Activated CD8-positive, alpha-beta memory T cell treated with anti-CD3 and anti-CD28 coated beads, Interleukin-2, amount 50 U/mL, for 24 hours (primary cell): ENCODE measurements around the gene SLC24A4.

Experiments used
- DNase-seq: peaks from one replicate; pipeline ENCODE4 v3.0.0-alpha.2; 2020; ENCODE audit errors: extremely low read depth

SLC24A4 gene

GRCh38 chr14:92542766-92543554, 220.0 kb downstream of the SLC24A4 start:
- no peak for DNase-seq

GRCh38 chr14:92544051-92544720, 221.2 kb downstream of the SLC24A4 start:
- DNase-seq: no peak

GRCh38 chr14:92546347-92547053, 223.5 kb downstream of the SLC24A4 start:
- DNase-seq: no peak

GRCh38 chr14:92549105-92549858, 226.3 kb downstream of the SLC24A4 start:
- no peak for DNase-seq

- DNase-seq: no peak
Observed at GRCh38 chr14:92549859-92550230, 226.9 kb downstream of the SLC24A4 start.
